Neural cell (in vitro differentiated cells): ENCODE measurements around the gene CKM. TPM values are rescaled to one million over a fixed set of nuclear protein-coding genes. Genes with fewer than 3 reads are reported as not detected.
"Not testable (repeated sequence)": the region's sequence is repeated elsewhere in the genome, so short reads cannot be mapped to it uniquely, and the experiment has no call there.

Experiments used
- H2AFZ ChIP-seq: fragments of 200-600, 300-800 bp; sonication (generic), shearing (Covaris generic); 2 replicates; pipeline ENCODE4 v1.6.0; 2014; ENCODE audit warnings: low read depth, mild to moderate bottlenecking, antibody characterized with exemption, low read length, moderate library complexity
- H3F3A ChIP-seq: fragments of 200-600 bp; shearing (Covaris generic); 2 replicates; pipeline ENCODE4 v1.6.1; 2016; ENCODE audit warnings: mild to moderate bottlenecking, moderate library complexity, mixed read lengths, antibody characterized with exemption, low read length; ENCODE audit not compliant: insufficient read depth, poor library complexity, severe bottlenecking
- H3K27ac ChIP-seq: fragments of 200-600, 300-800 bp; sonication (generic), shearing (Covaris generic); 2 replicates; pipeline ENCODE4 v1.5.1; 2014; ENCODE audit warnings: mild to moderate bottlenecking, low read length, moderate library complexity
- H3K27me3 ChIP-seq: fragments of 300-800, 200-600 bp; sonication (generic), shearing (Covaris generic); 2 replicates; pipeline ENCODE4 v1.6.0; 2014; ENCODE audit warnings: mild to moderate bottlenecking, low read depth, low read length, moderate library complexity; ENCODE audit not compliant: insufficient read depth
- H3K36me3 ChIP-seq: fragments of 300-800, 200-600 bp; sonication (generic), shearing (Covaris generic); 2 replicates; pipeline ENCODE4 v1.5.1; 2014; ENCODE audit warnings: mild to moderate bottlenecking, antibody characterized with exemption, low read length, moderate library complexity; ENCODE audit not compliant: insufficient read depth
- H3K4me2 ChIP-seq: fragments of 300-800, 200-600 bp; sonication (generic), shearing (Covaris generic); 2 replicates; pipeline ENCODE4 v1.6.0; 2014; ENCODE audit warnings: mild to moderate bottlenecking, low read length
- H3K4me3 ChIP-seq: fragments of 300-800, 200-600 bp; sonication (generic), shearing (Covaris generic); 2 replicates; pipeline ENCODE4 v1.5.1; 2014; ENCODE audit warnings: mild to moderate bottlenecking, low read length, moderate library complexity
- H3K79me2 ChIP-seq: fragments of 200-600 bp; shearing (Covaris generic); replicated peaks from 2 replicates; pipeline ENCODE4 v1.6.0; 2014; ENCODE audit warnings: mild to moderate bottlenecking, low read length, moderate library complexity; ENCODE audit not compliant: insufficient read depth
- H3K9ac ChIP-seq: fragments of 300-800, 200-600 bp; sonication (generic), shearing (Covaris generic); 2 replicates; pipeline ENCODE4 v1.6.1; 2016; ENCODE audit warnings: mild to moderate bottlenecking, low read length, mixed read lengths
- H3K9me2 ChIP-seq: fragments of 200-600 bp; shearing (Covaris generic); 2 replicates; pipeline ENCODE4 v1.6.1; 2016; ENCODE audit warnings: mild to moderate bottlenecking, low read length, mixed read lengths; ENCODE audit not compliant: insufficient read depth
- H3K9me3 ChIP-seq: fragments of 200-600, 300-800 bp; sonication (generic), shearing (Covaris generic); 2 replicates; pipeline ENCODE4 v1.6.1; 2016; ENCODE audit warnings: mild to moderate bottlenecking, mixed run types, low read length, moderate library complexity, mixed read lengths
- H4K20me1 ChIP-seq: fragments of 200-600 bp; shearing (Covaris generic); 2 replicates; pipeline ENCODE4 v1.6.1; 2016; ENCODE audit warnings: mild to moderate bottlenecking, mixed run types; ENCODE audit not compliant: insufficient read depth
- EP300 ChIP-seq: fragments of 450-650 bp; conservative IDR thresholded peaks from 2 replicates; pipeline ENCODE4 v1.6.1; 2014; ENCODE audit warnings: antibody characterized with exemption, mild to moderate bottlenecking, moderate library complexity; ENCODE audit not compliant: poor library complexity, severe bottlenecking
- EZH2 ChIP-seq: fragments of 200-600, 300-800 bp; shearing (Covaris generic), sonication (generic); IDR thresholded peaks from 2 replicates; pipeline ENCODE4 v1.6.1; 2014; ENCODE audit warnings: antibody characterized with exemption, low read length, borderline replicate concordance, mild to moderate bottlenecking; ENCODE audit not compliant: insufficient read depth, poor library complexity, severe bottlenecking
- MXI1 ChIP-seq: fragments of 450-650 bp; conservative IDR thresholded peaks from 2 replicates; pipeline ENCODE4 v1.6.1; 2014; ENCODE audit warnings: antibody characterized with exemption, mild to moderate bottlenecking; ENCODE audit not compliant: poor library complexity, severe bottlenecking
- POLR2AphosphoS5 ChIP-seq: IDR thresholded peaks from 2 replicates; pipeline ENCODE4 v1.6.1; 2012
- RAD21 ChIP-seq: fragments of 450-650 bp; conservative IDR thresholded peaks from 2 replicates; pipeline ENCODE4 v1.6.1; 2014; ENCODE audit warnings: antibody characterized with exemption, mild to moderate bottlenecking, moderate library complexity
- REST ChIP-seq: IDR thresholded peaks from 2 replicates; pipeline ENCODE4 v1.6.1; 2012; ENCODE audit warnings: borderline replicate concordance
- SMC3 ChIP-seq: fragments of 450-650 bp; conservative IDR thresholded peaks from 2 replicates; pipeline ENCODE4 v1.6.1; 2014; ENCODE audit warnings: antibody characterized with exemption, mild to moderate bottlenecking, moderate library complexity; ENCODE audit not compliant: poor library complexity
- TAF1 ChIP-seq: IDR thresholded peaks from 2 replicates; pipeline ENCODE4 v1.6.1; 2012; ENCODE audit warnings: low read depth
- polyA plus RNA-seq: library from polyadenylated mRNA; depleted of rRNA; stranded (reverse); fragments of >200 nt; gene quantifications from 2 replicates; pipeline ENCODE4 v1.2.3, GENCODE V29; 2014
- TF ChIP-seq, protein P1 (sequence below): fragments of 450-650 bp; IDR thresholded peaks from 2 replicates; pipeline ENCODE4 v1.5.1; 2014; ENCODE audit warnings: antibody characterized with exemption, mild to moderate bottlenecking, moderate library complexity; ENCODE audit not compliant: poor library complexity, severe bottlenecking

Gene CKM
- polyA plus RNA-seq, 1 donor from 2014 or later = 0.14 TPM

DNA sequence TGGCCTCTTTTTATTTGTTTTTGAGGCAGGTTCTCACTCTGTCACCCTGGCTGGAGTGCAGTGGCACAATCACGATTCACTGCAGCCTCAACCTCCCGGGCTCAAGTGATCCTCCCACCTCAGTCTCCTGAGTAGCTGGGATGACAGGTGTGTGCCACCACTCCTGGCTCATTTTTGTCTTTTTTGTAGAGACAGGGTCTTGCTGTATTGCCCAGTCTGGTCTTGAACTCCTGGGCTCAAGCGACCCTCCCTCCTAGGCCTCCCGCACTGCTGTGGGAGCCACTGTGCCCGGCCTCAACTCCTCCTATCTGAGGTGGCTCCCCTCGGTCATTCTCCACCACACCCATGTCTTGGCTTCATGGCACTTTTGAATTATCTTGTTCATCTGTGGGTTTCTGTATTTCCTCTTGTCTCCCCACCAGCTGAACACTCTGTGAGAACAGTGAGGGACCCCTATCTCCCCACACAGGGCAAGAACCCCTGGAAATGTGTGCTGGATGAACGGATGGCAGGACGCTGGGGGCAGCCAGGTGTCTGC lies 7.9 kb downstream of the CKM start:
- no peak for TF ChIP-seq SMC3
- no peak for TF ChIP-seq MXI1
- no peak for TF ChIP-seq EP300
- TF ChIP-seq EZH2 = no peak
- TF ChIP-seq POLR2AphosphoS5 = no peak
- TF ChIP-seq, protein P1, sequence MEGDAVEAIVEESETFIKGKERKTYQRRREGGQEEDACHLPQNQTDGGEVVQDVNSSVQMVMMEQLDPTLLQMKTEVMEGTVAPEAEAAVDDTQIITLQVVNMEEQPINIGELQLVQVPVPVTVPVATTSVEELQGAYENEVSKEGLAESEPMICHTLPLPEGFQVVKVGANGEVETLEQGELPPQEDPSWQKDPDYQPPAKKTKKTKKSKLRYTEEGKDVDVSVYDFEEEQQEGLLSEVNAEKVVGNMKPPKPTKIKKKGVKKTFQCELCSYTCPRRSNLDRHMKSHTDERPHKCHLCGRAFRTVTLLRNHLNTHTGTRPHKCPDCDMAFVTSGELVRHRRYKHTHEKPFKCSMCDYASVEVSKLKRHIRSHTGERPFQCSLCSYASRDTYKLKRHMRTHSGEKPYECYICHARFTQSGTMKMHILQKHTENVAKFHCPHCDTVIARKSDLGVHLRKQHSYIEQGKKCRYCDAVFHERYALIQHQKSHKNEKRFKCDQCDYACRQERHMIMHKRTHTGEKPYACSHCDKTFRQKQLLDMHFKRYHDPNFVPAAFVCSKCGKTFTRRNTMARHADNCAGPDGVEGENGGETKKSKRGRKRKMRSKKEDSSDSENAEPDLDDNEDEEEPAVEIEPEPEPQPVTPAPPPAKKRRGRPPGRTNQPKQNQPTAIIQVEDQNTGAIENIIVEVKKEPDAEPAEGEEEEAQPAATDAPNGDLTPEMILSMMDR = no peak
- TF ChIP-seq REST = no peak
- TF ChIP-seq TAF1 = no peak
- no peak for TF ChIP-seq RAD21
- Histone ChIP-seq H3K27me3 (no peaks in the 10 kb centered on the region), H3K9ac (no peak overlapping the region), H4K20me1 (no peaks in the 10 kb centered on the region), H3K9me3 (no peaks in the 10 kb centered on the region), H3K27ac (no peak overlapping the region), H2AFZ (no peak overlapping the region), H3F3A (no peaks in the 10 kb centered on the region), H3K4me3 (no peak overlapping the region), H3K79me2 (no peaks in the 10 kb centered on the region), H3K9me2 (no peaks in the 10 kb centered on the region), H3K36me3 (no peaks in the 10 kb centered on the region), H3K4me2 (no peak overlapping the region)

- H3K9ac ChIP-seq, H4K20me1 ChIP-seq, H3K9me2 ChIP-seq, H3K27ac ChIP-seq, H3K79me2 ChIP-seq, H3K4me2 ChIP-seq, H2AFZ ChIP-seq, H3K4me3 ChIP-seq, H3F3A ChIP-seq, H3K9me3 ChIP-seq, H3K27me3 ChIP-seq, H3K36me3 ChIP-seq: not testable (repeated sequence)
Measured at GRCh38 chr19:45312285-45312684, 10.4 kb downstream of the CKM start.

DNA sequence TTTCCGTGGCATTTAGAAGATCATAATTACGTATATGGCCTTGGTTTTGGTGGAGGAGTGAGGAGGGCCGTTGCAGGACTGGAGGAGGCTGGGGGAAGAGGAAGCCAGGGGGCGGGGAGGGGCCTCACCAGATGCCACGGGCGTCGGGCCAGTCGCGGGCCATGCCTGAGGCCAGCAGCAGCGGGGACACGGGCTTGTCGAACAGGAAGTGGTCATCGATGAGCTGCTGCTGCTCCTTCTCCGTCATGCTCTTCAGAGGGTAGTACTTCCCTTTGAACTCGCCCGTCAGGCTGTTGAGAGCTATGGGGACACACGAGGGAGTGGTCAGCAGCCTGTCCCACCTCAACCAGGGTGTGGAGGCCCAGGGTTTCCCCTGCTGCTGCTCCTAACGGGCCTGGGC lies 11.1 kb downstream of the CKM start:
- no peaks in the 10 kb centered on the region for H3K36me3 ChIP-seq
- no peak overlapping the region for H2AFZ ChIP-seq
- no peaks in the 10 kb centered on the region for H3F3A ChIP-seq
- no peaks in the 10 kb centered on the region for H3K79me2 ChIP-seq
- no peak for TF ChIP-seq MXI1
- no peak for TF ChIP-seq TAF1
- no peaks in the 10 kb centered on the region for H3K9me3 ChIP-seq
- no peaks in the 10 kb centered on the region for H3K27me3 ChIP-seq
- no peak overlapping the region for H3K27ac ChIP-seq
- H3K9me2 ChIP-seq = no peaks in the 10 kb centered on the region
- no peak overlapping the region for H3K9ac ChIP-seq
- H3K4me2 ChIP-seq = no peak overlapping the region
- H4K20me1 ChIP-seq = no peaks in the 10 kb centered on the region
- no peak overlapping the region for H3K4me3 ChIP-seq

- H3K9me2 ChIP-seq, H3K27ac ChIP-seq, H3K4me3 ChIP-seq, H4K20me1 ChIP-seq, H3K79me2 ChIP-seq, H3K4me2 ChIP-seq, H3F3A ChIP-seq, H2AFZ ChIP-seq, H3K9ac ChIP-seq, H3K9me3 ChIP-seq, H3K36me3 ChIP-seq, H3K27me3 ChIP-seq: not testable (repeated sequence)
Measured at GRCh38 chr19:45309322-45309721, 13.4 kb downstream of the CKM start.
